ENCODE results near the gene TIMM10. TPM values are rescaled to one million over a fixed set of nuclear protein-coding genes. Genes with fewer than 3 reads are reported as not detected.

Gene TIMM10
- total RNA-seq, 1 experiment from 2014 or later = 233 TPM

- ChIA-PET POLR2A (ENCODE audit: unreplicated experiment) (interaction anchor here (0.6 kb wide), 1 partner anchor 157 kb away, joined by 10 read pairs; no protein-coding TSS in a partner anchor), CTCF (no interaction called here)
- Histone ChIP-seq H3K4me2 (ENCODE audit: low read length) (no peak overlapping the region), H3F3A (ENCODE audit: low read length, unreplicated experiment) (no peaks in the 10 kb centered on the region), H4K20me1 (ENCODE audit: low read length) (no peaks in the 10 kb centered on the region), H3K9ac (ENCODE audit: low read length) (no peak overlapping the region), H3K27ac (ENCODE audit: low read length) (no peak overlapping the region), H3K9me3 (ENCODE audit: low read length) (no peaks in the 10 kb centered on the region), H3K9me2 (replicated peaks; ENCODE audit: low read length) (no peaks in the 10 kb centered on the region), H3K36me3 (ENCODE audit: low read depth, low read length) (no peaks in the 10 kb centered on the region; the same call in 1 of the 2 replicates), H3K4me1 (ENCODE audit: insufficient read depth, low read length) (no peaks in the 10 kb centered on the region), H3K27me3 (ENCODE audit: low read length) (no peaks in the 10 kb centered on the region), H3K4me3 (ENCODE audit: low read length) (no peak overlapping the region), H3K79me2 (ENCODE audit: low read length) (no peaks in the 10 kb centered on the region), H2AFZ (ENCODE audit: low read length) (no peak overlapping the region)
- TF ChIP-seq EZH2 (IDR thresholded peaks at IDR 0.05; ENCODE audit: low read length, unreplicated experiment) (no peak), EZH2phosphoT487 (IDR thresholded peaks at IDR 0.05; ENCODE audit: borderline replicate concordance, low read length) (no peak), CTCF (conservative IDR thresholded peaks at IDR 0.05; ENCODE audit: low read depth, low read length) (no peak)
- intact Hi-C loops (cut with micrococcal nuclease) = loop anchor here (10.0 kb wide), 1 partner anchor 142 kb away; no protein-coding TSS in a partner anchor
- DNase-seq (no peak), ATAC-seq (no peak)
- BruUV-seq (replicated peaks) = no TSS peak
Measured at GRCh38 chr11:57487021-57487778, 43.4 kb downstream of the TIMM10 start.

- BruUV-seq (replicated peaks) = no TSS peak
- Histone ChIP-seq H3K9me2 (replicated peaks; ENCODE audit: low read length) (no peaks in the 10 kb centered on the region), H4K20me1 (ENCODE audit: low read length) (no peaks in the 10 kb centered on the region), H3F3A (ENCODE audit: low read length, unreplicated experiment) (no peaks in the 10 kb centered on the region), H3K79me2 (ENCODE audit: low read length) (no peaks in the 10 kb centered on the region), H3K27me3 (ENCODE audit: low read length) (no peaks in the 10 kb centered on the region), H3K27ac (ENCODE audit: low read length) (no peak overlapping the region), H3K4me3 (ENCODE audit: low read length) (no peak overlapping the region), H3K9ac (ENCODE audit: low read length) (no peak overlapping the region), H3K4me1 (ENCODE audit: insufficient read depth, low read length) (no peaks in the 10 kb centered on the region), H3K4me2 (ENCODE audit: low read length) (no peak overlapping the region), H3K36me3 (ENCODE audit: low read depth, low read length) (no peaks in the 10 kb centered on the region), H3K9me3 (ENCODE audit: low read length) (no peaks in the 10 kb centered on the region), H2AFZ (ENCODE audit: low read length) (no peak overlapping the region)
- POLR2A ChIA-PET (ENCODE audit: unreplicated experiment) = no interaction called here
- TF ChIP-seq EZH2 (IDR thresholded peaks at IDR 0.05; ENCODE audit: low read length, unreplicated experiment) = no peak
- no peak for TF ChIP-seq EZH2phosphoT487 (IDR thresholded peaks at IDR 0.05; ENCODE audit: borderline replicate concordance, low read length)
- TF ChIP-seq CTCF (conservative IDR thresholded peaks at IDR 0.05; ENCODE audit: low read depth, low read length) = no peak
- intact Hi-C loops (cut with micrococcal nuclease) = loop anchor here (10.0 kb wide), 1 partner anchor 141 kb away; no protein-coding TSS in a partner anchor
- CTCF ChIA-PET = no interaction called here
- ATAC-seq (no peak), DNase-seq (no peak)
Measured at GRCh38 chr11:57485217-57485990, 45.1 kb downstream of the TIMM10 start.

All from PC-3 (cell line).